Caco-2 (cell line): Measurements from ENCODE around the gene LRRC4C. TPM values are rescaled to one million over a fixed set of nuclear protein-coding genes. Genes with fewer than 3 reads are reported as not detected.

Experiments used
- BruUV-seq: library from RNA; stranded (reverse); fragments of 400-500 nt; replicated peaks from 2 replicates; lab custom pipeline; 2021; lab: Mats Ljungman, UMichigan
- CTCF ChIA-PET: fragments of 300-600 bp; sonication (Branson Sonifier 250); formaldehyde crosslinking; loops from one replicate; lab custom pipeline; 2022; ENCODE audit warnings: antibody characterized with exemption; lab: Charles Lee
- POLR2A ChIA-PET: fragments of 300-600 bp; sonication (Branson Sonifier 250); formaldehyde crosslinking; loops from one replicate; lab custom pipeline; 2022; ENCODE audit warnings: antibody characterized with exemption; lab: Charles Lee
- DNase-seq, 2 experiments: peaks; one replicate each; pipeline versions ENCODE4 v3.0.0 to v3.0.0-alpha.2; 2020 to 2022
- H3K27me3 ChIP-seq: replicated peaks from 2 replicates; pipeline ENCODE4 v1.6.0; 2011; ENCODE audit warnings: low read length; ENCODE audit not compliant: control insufficient read depth, insufficient read depth
- H3K36me3 ChIP-seq: 2 replicates; pipeline ENCODE4 v1.5.1; 2011; ENCODE audit warnings: low read length; ENCODE audit not compliant: control insufficient read depth, insufficient read depth
- H3K4me1 ChIP-seq: fragments of 250-450 bp; sonication (Bioruptor Pico); 2 replicates; pipeline ENCODE4 v1.5.1; 2020; ENCODE audit warnings: mild to moderate bottlenecking
- H3K4me3 ChIP-seq: 2 replicates; pipeline ENCODE4 v1.5.1; 2011; ENCODE audit warnings: low read depth, mild to moderate bottlenecking, control low read depth, low read length
- H3K9me3 ChIP-seq: fragments of 250-450 bp; sonication (Bioruptor Pico); 2 replicates; pipeline ENCODE4 v1.5.1; 2020; ENCODE audit warnings: mild to moderate bottlenecking, moderate library complexity
- H3K27ac Mint-ChIP-seq: one replicate; pipeline ENCODE4 v1.8.0; 2022; ENCODE audit warnings: mixed read lengths; ENCODE audit not compliant: unreplicated experiment
- H3K27me3 Mint-ChIP-seq: one replicate; pipeline ENCODE4 v1.8.0; 2022; ENCODE audit warnings: mixed read lengths; ENCODE audit not compliant: insufficient read depth, unreplicated experiment
- H3K36me3 Mint-ChIP-seq: one replicate; pipeline ENCODE4 v1.8.0; 2022; ENCODE audit warnings: mild to moderate bottlenecking, mixed read lengths; ENCODE audit not compliant: insufficient read depth, unreplicated experiment
- H3K4me1 Mint-ChIP-seq: one replicate; pipeline ENCODE4 v1.8.0; 2022; ENCODE audit warnings: low read depth, mixed read lengths; ENCODE audit not compliant: unreplicated experiment
- H3K4me3 Mint-ChIP-seq: one replicate; pipeline ENCODE4 v1.8.0; 2022; ENCODE audit warnings: mild to moderate bottlenecking, moderate library complexity, mixed read lengths; ENCODE audit not compliant: unreplicated experiment
- H3K9me3 Mint-ChIP-seq: one replicate; pipeline ENCODE4 v1.8.0; 2022; ENCODE audit warnings: mixed read lengths; ENCODE audit not compliant: unreplicated experiment
- intact Hi-C: fragments of 100-400 bp; cut with micrococcal nuclease; formaldehyde crosslinking; loops from one replicate; pipeline ENCODE4 v1.10.0; 2022; ENCODE audit not compliant: unreplicated experiment
- total RNA-seq: library from RNA; stranded (reverse); gene quantifications from 2 replicates; pipeline ENCODE4 v1.2.3, GENCODE V29; 2022
- TF ChIP-seq, protein P1 (sequence below), 2 experiments: fragments of 200-600 bp in 1 of 2; IDR thresholded peaks; 1 replicate in 1 of 2; 2 replicates in 1 of 2; pipeline versions ENCODE4 v1.5.1 to v1.8.0; 2011 to 2022; ENCODE audit warnings: antibody characterized with exemption in 1 of 2, control low read depth in 1 of 2, inconsistent platforms in 1 of 2, low read depth in 1 of 2, low read length in 1 of 2, mild to moderate bottlenecking in 1 of 2, moderate library complexity in 1 of 2; ENCODE audit not compliant: insufficient read depth in 1 of 2, severe bottlenecking in 1 of 2, unreplicated experiment in 1 of 2

LRRC4C gene
- total RNA-seq, 1 experiment from 2014 or later, result not detected

DNA sequence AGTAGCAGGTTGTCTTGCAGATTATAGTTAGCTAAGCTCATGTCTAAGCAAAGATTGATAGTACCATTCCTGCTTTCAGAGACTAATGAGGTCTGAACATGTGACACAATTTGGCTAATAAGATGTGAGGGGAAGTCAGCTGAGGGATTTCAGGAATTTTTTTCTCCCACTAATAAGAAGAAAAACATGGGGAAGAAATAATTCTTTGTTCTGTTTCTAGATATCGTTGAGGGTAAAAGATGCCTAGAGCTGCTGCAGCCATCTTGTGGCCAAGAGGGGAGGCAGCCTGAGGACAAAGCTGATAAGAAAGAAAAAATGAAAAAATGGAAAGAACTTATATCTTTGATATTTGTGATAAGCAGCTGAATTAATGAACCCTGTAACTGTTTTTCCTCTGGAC is 1334.4 kb downstream of the LRRC4C start:
- Histone ChIP-seq H3K9me3 (no peaks in the 10 kb centered on the region), H3K4me1 (no peaks in the 10 kb centered on the region), H3K36me3 (no peaks in the 10 kb centered on the region), H3K27me3 (no peaks in the 10 kb centered on the region), H3K4me3 (no peak overlapping the region)
- Mint-ChIP-seq H3K36me3 (no peaks in the 10 kb centered on the region), H3K9me3 (no peaks in the 10 kb centered on the region), H3K4me1 (peaks cover 7% of the 10 kb centered on the region), H3K4me3 (no peak overlapping the region), H3K27ac (no peak overlapping the region), H3K27me3 (no peaks in the 10 kb centered on the region)
- POLR2A ChIA-PET, result no interaction called here
- CTCF ChIA-PET, result interaction anchor here (1.1 kb wide), 2 partner anchors 169 to 307 kb away, joined by 3 to 4 read pairs; no protein-coding TSS in a partner anchor
- DNase-seq, result peak in 1 of 2 experiments; percentile 19
- intact Hi-C loops, result loop anchor here (1.0 to 10.0 kb wide), 6 partner anchors 96 to 624 kb away; no protein-coding TSS in a partner anchor
- TF ChIP-seq, protein P1, sequence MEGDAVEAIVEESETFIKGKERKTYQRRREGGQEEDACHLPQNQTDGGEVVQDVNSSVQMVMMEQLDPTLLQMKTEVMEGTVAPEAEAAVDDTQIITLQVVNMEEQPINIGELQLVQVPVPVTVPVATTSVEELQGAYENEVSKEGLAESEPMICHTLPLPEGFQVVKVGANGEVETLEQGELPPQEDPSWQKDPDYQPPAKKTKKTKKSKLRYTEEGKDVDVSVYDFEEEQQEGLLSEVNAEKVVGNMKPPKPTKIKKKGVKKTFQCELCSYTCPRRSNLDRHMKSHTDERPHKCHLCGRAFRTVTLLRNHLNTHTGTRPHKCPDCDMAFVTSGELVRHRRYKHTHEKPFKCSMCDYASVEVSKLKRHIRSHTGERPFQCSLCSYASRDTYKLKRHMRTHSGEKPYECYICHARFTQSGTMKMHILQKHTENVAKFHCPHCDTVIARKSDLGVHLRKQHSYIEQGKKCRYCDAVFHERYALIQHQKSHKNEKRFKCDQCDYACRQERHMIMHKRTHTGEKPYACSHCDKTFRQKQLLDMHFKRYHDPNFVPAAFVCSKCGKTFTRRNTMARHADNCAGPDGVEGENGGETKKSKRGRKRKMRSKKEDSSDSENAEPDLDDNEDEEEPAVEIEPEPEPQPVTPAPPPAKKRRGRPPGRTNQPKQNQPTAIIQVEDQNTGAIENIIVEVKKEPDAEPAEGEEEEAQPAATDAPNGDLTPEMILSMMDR (IDR thresholded peaks at IDR 0.05; ENCODE audit: insufficient read depth in 1 of 2, low read depth in 1 of 2, low read length in 1 of 2, severe bottlenecking in 1 of 2, unreplicated experiment in 1 of 2), result peak; percentile 61 to 72
- no TSS peak for BruUV-seq

DNA sequence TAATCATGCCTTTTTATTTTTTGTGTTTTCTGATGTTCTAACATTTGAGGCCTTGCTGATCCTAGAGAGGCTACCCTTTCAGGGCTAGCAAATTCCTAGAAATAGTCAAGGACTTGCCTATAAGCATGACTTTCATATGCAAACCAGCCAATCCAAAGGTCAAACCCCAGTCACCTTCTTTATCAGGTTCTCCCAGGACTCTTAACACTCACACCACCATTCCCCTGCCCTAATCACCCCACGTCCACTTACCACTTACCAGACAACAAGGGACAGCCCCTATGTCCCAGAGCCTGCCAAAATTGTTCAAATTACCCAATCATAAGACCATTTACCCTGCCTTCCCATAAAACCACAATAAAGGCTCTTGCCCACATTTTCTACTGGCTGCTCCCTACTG is 1339.8 kb downstream of the LRRC4C start:
- Mint-ChIP-seq H3K9me3 (no peaks in the 10 kb centered on the region), H3K4me1 (no peaks in the 10 kb centered on the region), H3K27me3 (no peaks in the 10 kb centered on the region), H3K36me3 (no peaks in the 10 kb centered on the region), H3K27ac (no peak overlapping the region), H3K4me3 (no peak overlapping the region)
- CTCF ChIA-PET, result no interaction called here
- POLR2A ChIA-PET, result no interaction called here
- no peaks in the 10 kb centered on the region for H3K4me1 ChIP-seq
- no peaks in the 10 kb centered on the region for H3K27me3 ChIP-seq
- no TSS peak for BruUV-seq
- TF ChIP-seq, protein P1 (IDR thresholded peaks at IDR 0.05; ENCODE audit: insufficient read depth in 1 of 2, low read depth in 1 of 2, low read length in 1 of 2, severe bottlenecking in 1 of 2, unreplicated experiment in 1 of 2), result no peak
- DNase-seq, result no peak
- no peaks in the 10 kb centered on the region for H3K9me3 ChIP-seq
- intact Hi-C loops, result loop anchor here (10.0 kb wide), 3 partner anchors 305 to 475 kb away; no protein-coding TSS in a partner anchor
- no peak overlapping the region for H3K4me3 ChIP-seq
- H3K36me3 ChIP-seq, result no peaks in the 10 kb centered on the region

- no TSS peak for BruUV-seq
- TF ChIP-seq, protein P1 (IDR thresholded peaks at IDR 0.05; ENCODE audit: insufficient read depth in 1 of 2, low read depth in 1 of 2, low read length in 1 of 2, severe bottlenecking in 1 of 2, unreplicated experiment in 1 of 2), result no peak
- Mint-ChIP-seq H3K4me3 (no peak overlapping the region), H3K9me3 (no peaks in the 10 kb centered on the region), H3K4me1 (no peaks in the 10 kb centered on the region), H3K27me3 (no peaks in the 10 kb centered on the region), H3K27ac (no peak overlapping the region), H3K36me3 (no peaks in the 10 kb centered on the region)
- H3K36me3 ChIP-seq, result no peaks in the 10 kb centered on the region
- CTCF ChIA-PET, result no interaction called here
- no peaks in the 10 kb centered on the region for H3K4me1 ChIP-seq
- no peaks in the 10 kb centered on the region for H3K9me3 ChIP-seq
- no peak overlapping the region for H3K4me3 ChIP-seq
- intact Hi-C loops, result no loop called here
- no peaks in the 10 kb centered on the region for H3K27me3 ChIP-seq
- POLR2A ChIA-PET, result no interaction called here
- no peak for DNase-seq
Measured at GRCh38 chr11:40118780-40119179, 1340.7 kb downstream of the LRRC4C start.
